K562 (cell line): ENCODE results near the gene LGI4. TPM values are rescaled to one million over a fixed set of nuclear protein-coding genes. Genes with fewer than 3 reads are reported as not detected.
A peak's percentile ranks its signal among the peaks of the same experiment; 100 is the strongest.

Experiments
- AFF4 ChIP-seq: sonication (generic); formaldehyde crosslinking; IDR thresholded peaks from 2 replicates; pipeline ENCODE4 v1.8.0; 2023; ENCODE audit warnings: mild to moderate bottlenecking, missing genetic modification reagents
- C11orf30 ChIP-seq: fragments of 450-650 bp; IDR thresholded peaks from 2 replicates; pipeline ENCODE4 v1.6.1; 2016; ENCODE audit warnings: low read depth, mild to moderate bottlenecking
- CBFA2T3 ChIP-seq: fragments of 450-650 bp; IDR thresholded peaks from 2 replicates; pipeline ENCODE4 v1.6.1; 2017
- ERF ChIP-seq: fragments of 450-650 bp; formaldehyde crosslinking; IDR thresholded peaks from 2 replicates; pipeline ENCODE4 v1.4.0; 2020; ENCODE audit warnings: mild to moderate bottlenecking, mixed read lengths
- ESRRB ChIP-seq: fragments of 250-450 bp; sonication (Bioruptor Pico); IDR thresholded peaks from 2 replicates; pipeline ENCODE4 v1.5.0; 2020; ENCODE audit warnings: mild to moderate bottlenecking, moderate library complexity, borderline replicate concordance
- FOXK2 ChIP-seq, 2 experiments: fragments of 450-650 bp; IDR thresholded peaks in 1 of 2; conservative IDR thresholded peaks in 1 of 2; 2 replicates each; pipeline ENCODE4 v1.6.1; 2016; ENCODE audit warnings: low read depth in 2 of 2, mild to moderate bottlenecking in 1 of 2
- GATAD2B ChIP-seq: fragments of 450-650 bp; IDR thresholded peaks from 2 replicates; pipeline ENCODE4 v1.6.1; 2017; ENCODE audit warnings: mild to moderate bottlenecking, borderline replicate concordance
- HOXB6 ChIP-seq: fragments of 250-450 bp; sonication (Bioruptor Pico); IDR thresholded peaks from 2 replicates; pipeline ENCODE4 v1.5.1; 2022; ENCODE audit warnings: mild to moderate bottlenecking, borderline replicate concordance
- ILK ChIP-seq: fragments of 450-650 bp; IDR thresholded peaks from 2 replicates; pipeline ENCODE4 v1.6.1; 2016; ENCODE audit warnings: missing genetic modification characterization, low read depth, mild to moderate bottlenecking, missing compliant biosample characterization, moderate library complexity, borderline replicate concordance
- KDM4B ChIP-seq, 2 experiments: fragments of 450-650 bp in 1 of 2; sonication (generic) in 1 of 2; IDR thresholded peaks; 2 replicates each; pipeline ENCODE4 v1.6.1; 2016 to 2017; ENCODE audit warnings: borderline replicate concordance in 2 of 2, antibody characterized with exemption in 1 of 2, low read depth in 1 of 2, mild to moderate bottlenecking in 1 of 2
- KLF13 ChIP-seq: fragments of 450-650 bp; IDR thresholded peaks from 2 replicates; pipeline ENCODE4 v1.6.1; 2016; ENCODE audit warnings: missing genetic modification characterization, low read depth, mild to moderate bottlenecking, missing compliant biosample characterization, moderate library complexity, borderline replicate concordance
- PML ChIP-seq: IDR thresholded peaks from 2 replicates; pipeline ENCODE4 v1.6.1; 2012; ENCODE audit warnings: low read length, inconsistent platforms
- RAD21 ChIP-seq, 2 experiments: fragments of 250-450 bp in 1 of 2; fragments of 450-650 bp in 1 of 2; sonication (Bioruptor Pico) in 1 of 2; formaldehyde crosslinking in 1 of 2; IDR thresholded peaks in 1 of 2; conservative IDR thresholded peaks in 1 of 2; 2 replicates each; pipeline versions ENCODE4 v1.4.0 to v1.8.0; 2020 to 2022; ENCODE audit warnings: mild to moderate bottlenecking in 2 of 2, moderate library complexity in 1 of 2
- RBM25 ChIP-seq: fragments of 200-400 bp; formaldehyde crosslinking; IDR thresholded peaks from 2 replicates; pipeline ENCODE4 v1.6.1; 2018; ENCODE audit warnings: low read length, low read depth, moderate library complexity; ENCODE audit not compliant: severe bottlenecking
- SMARCA5 ChIP-seq: fragments of 450-650 bp; IDR thresholded peaks from 2 replicates; pipeline ENCODE4 v1.6.1; 2016
- TCF7 ChIP-seq: sonication (generic); IDR thresholded peaks from 2 replicates; pipeline ENCODE4 v1.6.1; 2016; ENCODE audit warnings: antibody characterized with exemption, borderline replicate concordance
- TEAD4 ChIP-seq, 2 experiments: sonication (generic) in 1 of 2; formaldehyde crosslinking in 1 of 2; IDR thresholded peaks; 2 replicates each; pipeline versions ENCODE4 v1.6.1 to v1.8.0; 2012 to 2022; ENCODE audit warnings: borderline replicate concordance in 1 of 2, inconsistent platforms in 1 of 2, low read length in 1 of 2, mild to moderate bottlenecking in 1 of 2, missing genetic modification reagents in 1 of 2
- TRIM24 ChIP-seq, 2 experiments: fragments of 450-650 bp; IDR thresholded peaks; 2 replicates each; pipeline ENCODE4 v1.6.1; 2016
- XRCC4 ChIP-seq: IDR thresholded peaks from one replicate; pipeline ENCODE4 v1.6.1; 2011; ENCODE audit not compliant: insufficient read depth, insufficient read length; ENCODE audit errors: extremely low read depth
- YBX1 ChIP-seq: fragments of 450-650 bp; IDR thresholded peaks from 2 replicates; pipeline ENCODE4 v1.7.1; 2016; ENCODE audit warnings: mild to moderate bottlenecking
- ZNF239 ChIP-seq: fragments of 250-450 bp; sonication (Bioruptor Pico); IDR thresholded peaks from 2 replicates; pipeline ENCODE4 v1.4.0; 2020; ENCODE audit warnings: mild to moderate bottlenecking
- ZNF316 ChIP-seq: fragments of 450-650 bp; IDR thresholded peaks from 2 replicates; pipeline ENCODE4 v1.6.1; 2016
- ZNF57 ChIP-seq: fragments of 450-650 bp; formaldehyde crosslinking; IDR thresholded peaks from 2 replicates; pipeline ENCODE4 v1.4.0; 2020; ENCODE audit warnings: mild to moderate bottlenecking, moderate library complexity
- ZNF766 ChIP-seq: fragments of 200-800 bp; sonication (Bioruptor generic); conservative IDR thresholded peaks from 2 replicates; pipeline ENCODE4 v1.6.1; 2016; ENCODE audit warnings: missing genetic modification characterization, missing compliant biosample characterization
- polyA plus RNA-seq, 8 experiments: library from polyadenylated mRNA; depleted of rRNA in 4 of 8; stranded (reverse) in 5 of 8; unstranded in 3 of 8; fragments of >200 nt; fragmentation: Nextera tagmentation in 2 of 8; fragmentation: Illumina TruSeq in 1 of 8; extraction: Ambion mirVana in 2 of 8; extraction: Trizol in 1 of 8; gene quantifications; 2 replicates each; pipeline versions ENCODE4 v1.2.1 to v1.2.3, GENCODE V29; 2011 to 2014; ENCODE audit warnings: inconsistent platforms in 1 of 8, missing spikeins in 1 of 8
- total RNA-seq, 7 experiments: library from RNA; depleted of rRNA in 6 of 7; stranded (reverse); fragments of >200 nt in 6 of 7; fragmentation: Illumina TruSeq in 2 of 7; extraction: Trizol in 2 of 7; gene quantifications; 2 replicates each; pipeline versions ENCODE4 v1.2.1 to v1.2.3, GENCODE V29; 2011 to 2021; ENCODE audit warnings: low replicate concordance in 1 of 7
- TF ChIP-seq, protein P1 (sequence below): fragments of 250-450 bp; sonication (Bioruptor Pico); IDR thresholded peaks from 2 replicates; pipeline ENCODE4 v1.6.1; 2021; ENCODE audit warnings: mild to moderate bottlenecking

The LGI4 gene
- total and polyA plus RNA-seq, 9 of the 15 experiments (the other 6 are each of a cell fraction or from before 2014, with no cell fraction given): 0.14 to 0.30 (median 0.24) TPM; not detected in 4

DNA sequence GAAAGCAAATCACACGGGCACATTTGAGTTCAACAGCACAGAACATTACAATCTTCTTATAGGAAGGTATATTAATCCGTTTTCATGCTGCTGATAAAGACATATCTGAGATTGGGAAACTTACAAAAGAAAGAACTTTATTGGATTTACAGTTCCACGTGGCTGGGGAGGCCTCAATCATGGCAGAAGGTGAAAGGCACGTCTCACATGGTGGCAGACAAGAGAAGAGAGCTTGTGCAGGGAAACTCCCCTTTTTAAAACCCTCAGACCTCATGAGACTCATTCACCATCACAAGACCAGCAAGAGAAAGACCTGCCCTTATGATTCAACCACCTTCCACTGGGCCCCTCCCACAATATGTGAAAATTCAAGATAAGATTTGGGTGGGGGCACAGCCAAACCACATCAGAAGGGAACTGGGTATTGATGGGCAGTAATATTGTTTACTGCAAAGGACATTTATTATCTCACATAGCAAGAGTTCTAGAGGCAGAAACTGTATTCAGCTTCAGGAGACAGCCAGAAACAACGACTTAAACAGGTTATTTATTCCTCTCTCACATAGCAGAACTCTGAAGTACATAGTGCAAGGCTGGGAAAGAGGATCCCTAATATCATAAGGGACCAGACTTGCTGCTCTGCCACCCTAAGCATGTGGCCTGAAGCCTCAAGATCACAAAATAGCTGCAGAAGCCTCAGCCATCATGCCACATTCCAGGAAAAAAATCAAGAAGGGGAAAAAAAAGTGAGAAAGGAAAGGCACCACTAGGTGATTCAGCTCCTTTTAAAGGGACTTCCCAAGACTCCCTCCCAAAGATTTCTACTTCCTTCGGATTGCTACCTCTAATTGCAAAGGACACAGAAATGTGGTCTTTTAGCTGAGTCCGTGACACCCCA is 42.8 kb upstream of the LGI4 start (continued):
- TF ChIP-seq FOXK2 (conservative IDR thresholded peaks at IDR 0.05 in 1 of 2, IDR thresholded peaks at IDR 0.05 in 1 of 2; ENCODE audit: low read depth in 2 of 2): no peak
- no peak for TF ChIP-seq ZNF316
- TF ChIP-seq AFF4: no peak
- peak; percentile 79 for TF ChIP-seq TCF7
- TF ChIP-seq GATAD2B: no peak
- TF ChIP-seq PML: no peak
- no peak for TF ChIP-seq ZNF766 (CRISPR knock-in tag)
- TF ChIP-seq SMARCA5: peak; percentile 38; the same call in 1 of the 2 replicates
- TF ChIP-seq, protein P1, sequence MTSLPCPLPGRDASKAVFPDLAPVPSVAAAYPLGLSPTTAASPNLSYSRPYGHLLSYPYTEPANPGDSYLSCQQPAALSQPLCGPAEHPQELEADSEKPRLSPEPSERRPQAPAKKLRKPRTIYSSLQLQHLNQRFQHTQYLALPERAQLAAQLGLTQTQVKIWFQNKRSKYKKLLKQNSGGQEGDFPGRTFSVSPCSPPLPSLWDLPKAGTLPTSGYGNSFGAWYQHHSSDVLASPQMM (CRISPR knock-in tag): no peak
- peak; percentile 68 for TF ChIP-seq RBM25
- TF ChIP-seq ESRRB (CRISPR knock-in tag): no peak
- TF ChIP-seq TEAD4 (IDR thresholded peaks at IDR 0.05; ENCODE audit: low read length): 0 out of 2 replicates have a peak, but pooled peaks have one; percentile 10
- no peak for TF ChIP-seq TEAD4 (CRISPR knock-in tag; IDR thresholded peaks at IDR 0.05; ENCODE audit: borderline replicate concordance)
- no peak for TF ChIP-seq KLF13
- no peak for TF ChIP-seq XRCC4
- no peak for TF ChIP-seq RAD21 (CRISPR knock-in tag; conservative IDR thresholded peaks at IDR 0.05 in 1 of 2, IDR thresholded peaks at IDR 0.05 in 1 of 2)
- TF ChIP-seq YBX1: no peak
- TF ChIP-seq ILK: no peak
- no peak for TF ChIP-seq C11orf30
- peak in 1 of 2 experiments; percentile 56; a peak in 1 of 4 replicates for TF ChIP-seq TRIM24 (IDR thresholded peaks at IDR 0.05)
- no peak for TF ChIP-seq KDM4B (IDR thresholded peaks at IDR 0.05; ENCODE audit: borderline replicate concordance in 2 of 2, low read depth in 1 of 2)
- TF ChIP-seq ZNF239: no peak
- no peak for TF ChIP-seq ERF (CRISPR knock-in tag)
- no peak for TF ChIP-seq HOXB6 (CRISPR knock-in tag)
- 0 out of 2 replicates have a peak, but pooled peaks have one; percentile 18 for TF ChIP-seq CBFA2T3
- no peak for TF ChIP-seq ZNF57 (CRISPR knock-in tag)
